Activated CD8-positive, alpha-beta memory T cell treated with anti-CD3 and anti-CD28 coated beads for 48 hours (primary cell): ENCODE measurements around the gene CISTR.
"Not testable (repeated sequence)": the region's sequence is repeated elsewhere in the genome, so short reads cannot be mapped to it uniquely, and the experiment has no call there.

Source experiments
- DNase-seq, 3 experiments: peaks; one replicate each; pipeline ENCODE4 v3.0.0-alpha.2; 2020; ENCODE audit warnings: low read depth in 2 of 3, low spot score in 2 of 3

The CISTR gene

GRCh38 chr12:53764615-53765014 lies 12.8 kb upstream of the CISTR start:
- no peak for DNase-seq

GRCh38 chr12:53762793-53763192 lies 11.0 kb upstream of the CISTR start:
- not testable (repeated sequence) for DNase-seq

DNA sequence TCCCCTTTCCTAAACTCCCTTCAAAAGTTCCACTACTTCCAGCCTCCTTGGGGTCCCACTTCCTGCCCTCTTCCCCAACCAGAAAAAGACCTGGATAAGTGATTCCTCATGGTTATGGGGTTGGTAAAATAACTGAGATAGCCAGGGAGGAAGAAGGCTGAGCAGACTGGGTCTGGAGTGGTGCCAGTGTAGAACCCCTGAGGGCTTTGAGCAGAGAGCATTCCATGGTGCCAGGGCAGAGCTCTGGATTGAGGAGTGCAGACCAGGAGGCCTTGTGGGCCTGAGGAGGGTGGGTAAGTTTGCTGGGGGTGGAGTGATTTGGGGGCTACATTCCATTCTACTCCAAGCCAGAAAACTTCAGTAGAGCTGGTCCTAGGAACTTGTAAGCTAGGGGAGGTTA lies 9.5 kb upstream of the CISTR start:
- no peak for DNase-seq

DNA sequence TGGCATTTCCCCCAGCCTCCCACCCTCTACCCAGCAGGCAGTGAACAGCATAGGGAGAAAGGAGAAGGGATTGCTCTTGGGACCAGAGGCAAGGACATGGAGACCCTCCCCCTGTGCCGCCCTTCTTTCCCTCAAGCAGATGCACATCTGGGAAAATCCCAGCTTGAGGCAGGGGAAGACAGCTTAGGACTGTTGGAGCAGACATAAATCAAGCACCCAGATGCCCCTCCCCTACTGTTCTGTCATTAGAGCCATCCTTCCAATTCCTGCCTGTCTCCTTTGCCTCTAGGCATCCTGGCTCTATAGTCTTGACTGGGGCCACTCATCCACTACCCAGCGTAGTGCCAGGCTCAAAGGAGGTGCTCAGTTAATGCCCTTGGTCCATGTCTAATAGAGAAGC lies 7.5 kb upstream of the CISTR start:
- no peak for DNase-seq

DNA sequence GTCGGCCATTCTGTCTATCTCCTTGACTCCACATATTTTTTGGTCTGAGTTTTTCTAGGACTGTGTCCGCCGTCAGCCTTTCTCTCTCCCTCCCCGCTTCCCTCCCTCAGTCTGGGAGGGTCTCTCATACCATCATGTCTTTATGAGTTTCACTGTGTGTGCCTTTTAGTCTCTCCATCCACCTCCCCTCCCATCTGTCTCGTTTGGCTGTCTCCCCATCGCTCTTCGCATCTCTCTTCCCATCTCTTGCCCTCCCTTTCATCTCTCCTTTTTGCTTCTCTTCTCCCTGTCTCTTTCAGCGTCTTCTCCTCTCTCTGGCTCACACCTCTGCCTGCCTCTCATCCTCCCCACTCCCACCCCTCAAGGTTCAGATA lies 6.9 kb upstream of the CISTR start:
- DNase-seq: no peak

DNA sequence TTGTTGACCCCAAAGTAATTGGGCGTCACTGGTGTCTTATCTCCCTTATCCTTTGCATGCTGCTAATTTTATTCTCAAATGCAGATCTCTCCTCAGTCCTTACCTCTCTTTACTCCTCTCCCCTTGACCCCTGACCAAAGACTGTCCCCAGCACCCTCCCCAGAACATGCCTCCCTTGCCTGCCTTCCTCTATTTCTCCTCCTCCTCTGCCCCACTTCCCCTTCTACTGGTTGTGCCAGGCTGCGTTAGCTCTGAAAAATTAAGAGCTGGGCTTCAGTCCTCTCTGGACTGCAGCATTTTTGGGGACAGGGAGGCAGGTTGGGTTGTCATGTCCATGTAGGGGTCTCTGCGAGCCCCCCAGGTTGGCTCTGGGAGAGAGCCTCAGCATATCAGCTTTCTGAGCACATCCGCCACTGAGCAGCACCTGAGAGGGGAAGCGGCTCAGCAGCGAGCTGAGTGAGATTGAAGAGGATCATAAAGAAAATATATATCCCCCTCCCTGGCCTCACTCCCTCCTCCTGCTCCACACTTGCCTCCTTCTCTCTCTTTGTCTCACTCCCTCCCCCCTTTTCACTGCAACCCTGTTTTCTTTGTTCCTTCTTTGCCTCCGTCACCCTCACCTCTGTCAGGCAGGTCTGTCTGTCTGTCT lies 6.4 kb upstream of the CISTR start:
- no peak for DNase-seq

- DNase-seq: peak; percentile 66 to 88 (median 80)
Measured at GRCh38 chr12:53757101-53757770, 5.5 kb upstream of the CISTR start.

DNA sequence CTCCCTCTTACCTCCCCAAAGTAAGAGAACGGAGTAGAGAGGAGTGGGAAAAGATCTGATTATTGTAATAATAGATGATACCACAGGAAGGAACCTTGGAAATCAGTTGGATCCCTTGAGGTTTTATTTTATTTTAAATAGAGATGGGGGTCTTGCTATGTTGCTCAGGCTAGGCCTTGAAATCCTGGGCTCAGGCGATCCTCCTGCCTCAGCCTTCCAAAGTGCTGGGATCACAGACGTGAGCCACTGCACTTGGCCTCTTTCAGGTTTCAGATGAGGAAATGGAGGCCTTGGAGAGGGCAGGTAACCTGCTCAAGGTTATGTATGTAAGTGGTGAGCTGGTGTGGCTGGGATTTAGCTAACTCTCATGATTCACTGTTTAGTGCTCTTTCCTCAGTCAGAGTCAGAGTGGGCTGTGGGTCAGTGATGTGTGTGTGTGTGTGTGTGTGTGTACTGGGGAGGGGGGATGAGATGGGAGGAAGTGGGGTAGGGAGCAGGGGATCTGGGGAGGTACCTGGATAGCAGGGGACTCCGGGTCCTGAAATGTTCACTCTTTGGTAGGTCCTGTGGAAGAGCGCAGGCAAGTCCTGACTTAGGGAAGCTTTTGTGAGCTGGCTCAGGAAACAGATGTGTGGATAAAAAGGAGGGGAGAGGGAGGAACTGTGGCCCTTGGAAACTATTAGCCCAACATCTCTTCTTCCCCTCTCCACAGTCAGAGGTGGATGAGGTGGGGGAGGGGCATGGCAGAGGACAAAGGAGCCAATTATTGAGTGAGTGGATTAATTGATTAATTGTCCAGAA lies 4.7 kb upstream of the CISTR start:
- DNase-seq: no peak

DNA sequence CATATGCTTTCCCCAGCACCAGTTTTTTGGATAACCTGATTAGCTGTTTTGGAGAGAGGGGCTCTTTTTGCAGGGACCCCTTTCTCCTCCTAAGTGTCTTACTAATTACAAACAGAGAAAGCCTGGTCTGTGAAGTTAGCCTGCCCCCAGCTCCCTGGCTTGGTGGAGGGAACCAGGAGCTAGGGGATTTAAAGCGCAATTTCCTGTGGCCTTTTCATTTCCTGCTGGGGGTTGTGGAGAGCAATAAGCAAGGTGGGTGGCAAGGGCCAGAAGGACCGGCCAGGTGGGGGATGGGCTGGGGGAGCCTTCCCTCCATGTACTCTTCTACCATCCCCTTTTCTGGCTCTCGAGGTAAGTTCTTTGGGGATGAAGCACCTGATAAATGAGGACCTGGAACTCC lies 4.1 kb upstream of the CISTR start:
- DNase-seq: no peak

DNA sequence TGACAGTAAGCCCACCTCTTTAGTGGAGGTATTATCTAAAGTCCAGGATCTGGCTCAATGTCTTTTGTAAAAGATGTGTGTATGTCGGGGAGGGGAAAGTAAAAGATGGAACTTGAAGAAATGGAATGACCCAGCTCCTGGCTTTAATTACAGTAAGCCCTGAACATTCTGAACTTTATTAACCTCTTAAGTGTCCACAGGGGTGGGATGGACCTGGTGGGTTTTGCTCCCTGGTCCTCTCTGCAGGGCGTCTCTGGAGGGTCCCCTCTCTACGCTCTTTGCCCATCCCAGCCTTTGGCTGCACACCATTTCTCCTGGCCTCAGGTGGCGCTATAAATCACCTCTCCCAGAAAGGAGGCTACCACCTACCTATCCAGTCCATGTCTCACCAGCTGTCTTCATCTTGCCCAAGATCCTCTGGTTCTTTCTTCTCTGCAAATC lies 3.7 kb upstream of the CISTR start:
- DNase-seq: no peak

DNA sequence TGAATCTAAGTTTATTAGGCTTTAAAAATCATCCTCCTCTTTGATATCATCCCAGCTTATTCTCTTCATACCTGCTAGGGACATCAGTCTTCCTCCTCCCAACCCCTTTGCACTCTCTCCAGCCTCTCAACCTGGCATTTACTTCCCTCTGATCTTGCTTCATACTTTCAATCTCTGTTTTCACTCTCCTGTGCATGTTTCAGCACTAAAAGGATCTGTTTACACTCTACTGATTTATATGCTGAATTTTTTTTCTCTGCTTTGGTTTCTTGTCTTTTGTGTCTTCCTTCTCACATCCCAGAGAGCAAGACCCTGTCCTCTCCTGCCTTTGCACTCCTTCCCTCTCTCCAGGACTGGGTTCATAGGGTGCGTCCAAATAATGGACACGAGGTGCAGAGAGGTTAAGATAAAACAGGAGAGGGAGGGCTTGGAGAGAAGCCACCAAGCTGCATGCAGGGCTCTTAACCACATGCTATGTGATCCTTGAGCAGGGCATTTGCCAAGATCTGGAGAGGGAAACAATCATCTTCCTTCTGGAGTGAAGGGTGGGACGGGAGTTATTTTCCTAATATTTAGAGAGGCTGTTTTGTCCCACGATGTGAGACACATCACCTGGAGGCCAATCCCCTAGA lies 3.0 kb upstream of the CISTR start:
- DNase-seq: no peak

- no peak for DNase-seq
Measured at GRCh38 chr12:53754188-53754585, 2.4 kb upstream of the CISTR start.

DNA sequence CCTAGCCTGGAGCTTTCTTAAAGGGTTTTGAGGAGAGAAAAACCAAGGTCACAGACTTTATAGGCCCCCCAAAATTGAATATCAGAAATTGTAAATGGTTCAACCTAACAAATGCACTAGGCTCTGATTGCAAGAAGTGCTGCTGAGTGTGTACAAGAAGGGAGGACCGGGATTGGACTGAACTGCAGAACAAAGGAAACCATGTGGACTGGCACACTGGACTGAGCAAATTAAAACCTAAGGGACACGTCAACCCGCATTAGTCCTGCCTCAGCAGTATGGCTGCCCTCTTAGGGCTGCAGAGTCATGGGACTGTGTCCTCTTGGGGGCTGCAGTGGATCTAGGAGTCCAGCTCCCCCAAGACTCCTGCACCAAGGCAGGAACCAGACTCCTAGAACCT lies 842 bp upstream of the CISTR start:
- no peak for DNase-seq

DNA sequence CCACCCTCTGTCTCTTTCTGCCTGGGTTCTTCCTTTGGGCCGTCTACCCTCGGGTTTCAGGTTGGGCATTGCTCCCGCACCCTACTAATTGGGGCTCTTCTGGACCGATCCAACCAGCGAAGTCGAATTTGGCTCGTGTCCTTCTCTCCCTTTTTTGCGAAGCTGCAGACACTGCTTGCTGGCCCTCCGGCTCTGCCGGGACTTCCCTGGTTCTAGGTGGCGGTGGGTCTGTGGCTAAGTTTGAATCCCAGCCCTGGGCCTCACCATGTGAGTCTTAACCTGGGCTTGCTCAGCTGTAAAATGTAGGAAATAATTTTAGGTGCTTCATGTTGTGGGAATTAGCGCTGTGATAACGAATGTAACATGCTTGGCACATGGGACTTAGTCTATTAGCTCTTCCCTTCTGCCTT lies 418 bp upstream of the CISTR start:
- DNase-seq: no peak

DNA sequence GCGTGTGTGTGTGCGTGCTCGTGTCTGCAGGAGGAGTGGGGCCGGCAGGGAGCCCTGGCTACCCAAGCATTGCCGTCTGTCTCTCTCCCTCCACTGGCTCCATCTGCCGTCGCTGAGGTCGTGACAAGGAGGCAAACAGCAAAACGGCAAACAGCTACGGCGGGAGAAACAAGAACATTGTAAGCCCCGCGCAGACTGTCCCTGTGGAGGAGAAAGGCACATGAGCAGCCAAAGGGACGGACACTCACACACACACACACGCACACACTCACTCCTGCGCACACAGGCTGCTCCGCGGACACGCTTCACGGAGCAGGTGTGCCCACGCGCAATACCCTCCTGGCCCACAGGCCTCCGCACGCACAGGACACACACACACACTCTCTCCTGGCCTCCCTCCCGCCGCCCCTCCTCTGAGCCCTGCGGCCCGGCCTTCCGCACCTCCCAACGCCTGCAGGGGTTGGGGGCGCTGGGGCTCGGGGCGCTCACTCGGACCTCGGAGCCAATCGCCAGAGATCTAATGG lies 905 bp downstream of the CISTR start:
- no peak for DNase-seq

DNA sequence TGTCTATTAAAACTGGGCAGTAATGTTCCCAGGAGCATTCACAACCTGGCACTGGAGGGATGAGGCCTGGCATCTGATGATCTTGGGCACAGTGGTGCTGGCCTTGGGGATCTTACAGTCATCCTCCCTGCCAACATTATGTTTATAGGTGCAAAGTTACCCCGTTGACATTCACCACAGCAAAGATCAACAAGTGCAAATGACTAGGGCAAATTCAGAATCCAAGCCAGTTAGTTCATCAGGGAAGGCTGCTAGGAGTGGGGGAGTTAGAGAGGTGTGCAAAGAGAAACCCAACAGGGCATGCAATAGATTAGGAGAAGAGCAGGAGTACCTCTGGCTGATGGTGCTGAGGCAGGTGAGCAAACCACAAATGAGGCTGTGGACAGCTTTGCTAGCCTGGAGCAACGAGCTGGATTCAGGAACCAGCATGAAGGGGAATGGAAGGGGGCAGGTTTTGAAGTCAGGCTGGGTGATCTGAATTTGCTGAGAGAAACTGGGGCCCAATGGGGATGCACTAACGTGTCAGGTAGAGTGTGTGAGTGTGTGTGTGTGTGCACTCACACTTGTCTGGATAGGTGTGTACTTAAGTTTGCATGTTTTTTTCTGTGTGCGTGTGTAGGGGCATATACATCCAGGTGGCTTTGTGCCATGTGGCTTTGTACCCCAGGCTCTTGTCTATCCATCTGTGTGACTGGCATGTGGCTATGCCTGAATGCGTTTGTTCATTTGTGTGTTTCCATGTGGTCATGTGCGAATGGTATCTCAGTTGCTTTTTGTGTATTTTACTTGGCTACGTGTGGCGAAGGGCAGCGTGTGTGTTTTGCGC lies 1.6 kb downstream of the CISTR start:
- no peak for DNase-seq

GRCh38 chr12:53748072-53748840 lies 3.5 kb downstream of the CISTR start:
- no peak for DNase-seq

- DNase-seq: no peak
Measured at GRCh38 chr12:53747095-53747494, 4.7 kb downstream of the CISTR start.

- DNase-seq: peak; percentile 55 to 86 (median 69)
Measured at GRCh38 chr12:53746592-53747092, 5.1 kb downstream of the CISTR start.

GRCh38 chr12:53744751-53745150 lies 7.0 kb downstream of the CISTR start:
- DNase-seq: no peak
